CD14-positive monocyte (primary cell): Measurements from ENCODE around the gene VCAN. TPM values are rescaled to one million over a fixed set of nuclear protein-coding genes. Genes with fewer than 3 reads are reported as not detected.

Experiments used
- DNase-seq, 3 donors: peaks; one replicate each; pipeline ENCODE4 v3.0.0-alpha.2; 2011 to 2022
- H2AFZ ChIP-seq: 2 replicates; pipeline ENCODE4 v1.6.0; 2012; ENCODE audit warnings: mild to moderate bottlenecking, low read depth, low read length, inconsistent platforms; ENCODE audit not compliant: insufficient read depth, poor library complexity, severe bottlenecking
- H3K27ac ChIP-seq, 2 donors: 1 replicate in 1 of 2; 2 replicates in 1 of 2; pipeline ENCODE4 v1.5.1; 2012 to 2013; ENCODE audit warnings: low read length in 2 of 2, control low read depth in 1 of 2, inconsistent platforms in 1 of 2, low read depth in 1 of 2, mild to moderate bottlenecking in 1 of 2
- H3K27me3 ChIP-seq, 2 donors: one replicate each; pipeline versions ENCODE4 v1.6.0 to v1.6.1; 2011 to 2013; ENCODE audit warnings: low read length in 2 of 2; ENCODE audit not compliant: control insufficient read depth in 2 of 2, insufficient read depth in 2 of 2
- H3K36me3 ChIP-seq, 2 donors: replicated peaks in 1 of 2; 1 replicate in 1 of 2; 2 replicates in 1 of 2; pipeline versions ENCODE4 v1.5.1 to v1.6.1; 2012 to 2013; ENCODE audit warnings: low read length in 2 of 2, control low read depth in 1 of 2, inconsistent platforms in 1 of 2, mild to moderate bottlenecking in 1 of 2; ENCODE audit not compliant: insufficient read depth in 2 of 2, control insufficient read depth in 1 of 2
- H3K4me1 ChIP-seq, 2 donors: 1 replicate in 1 of 2; 2 replicates in 1 of 2; pipeline versions ENCODE4 v1.5.1 to v1.6.1; 2012 to 2013; ENCODE audit warnings: low read length in 2 of 2, control low read depth in 1 of 2, inconsistent platforms in 1 of 2, mild to moderate bottlenecking in 1 of 2, moderate library complexity in 1 of 2; ENCODE audit not compliant: insufficient read depth in 2 of 2, control insufficient read depth in 1 of 2
- H3K4me2 ChIP-seq: replicated peaks from 2 replicates; pipeline ENCODE3; 2012; ENCODE audit warnings: low read length, moderate library complexity, mild to moderate bottlenecking; ENCODE audit not compliant: poor library complexity, severe bottlenecking; ENCODE audit errors: extremely low read depth
- H3K4me3 ChIP-seq, 3 experiments: fragments of 200-600 bp in 1 of 3; sonication (generic) in 1 of 3; replicated peaks in 1 of 3; 1 replicate in 2 of 3; 2 replicates in 1 of 3; pipeline ENCODE4 v1.5.1; 2011 to 2013; ENCODE audit warnings: low read length in 3 of 3, mild to moderate bottlenecking in 3 of 3, control low read depth in 2 of 3, low read depth in 2 of 3, inconsistent platforms in 1 of 3, moderate library complexity in 1 of 3
- H3K79me2 ChIP-seq: 2 replicates; pipeline ENCODE4 v1.6.0; 2012; ENCODE audit warnings: mild to moderate bottlenecking, control low read depth, inconsistent platforms, low read length, moderate library complexity; ENCODE audit not compliant: insufficient read depth
- H3K9ac ChIP-seq: 2 replicates; pipeline ENCODE4 v1.6.0; 2017; ENCODE audit warnings: low read length, mild to moderate bottlenecking; ENCODE audit not compliant: insufficient read depth, poor library complexity, severe bottlenecking
- H3K9me3 ChIP-seq, 2 donors: replicated peaks in 1 of 2; 1 replicate in 1 of 2; 2 replicates in 1 of 2; pipeline versions ENCODE4 v1.5.1 to v1.6.1; 2012 to 2013; ENCODE audit warnings: low read length in 2 of 2, control low read depth in 1 of 2; ENCODE audit not compliant: control insufficient read depth in 1 of 2, insufficient read depth in 1 of 2
- H4K20me1 ChIP-seq: 2 replicates; pipeline ENCODE4 v1.6.0; 2012; ENCODE audit warnings: mild to moderate bottlenecking, low read length, control low read depth, moderate library complexity; ENCODE audit not compliant: insufficient read depth
- H3K27ac Mint-ChIP-seq, 7 donors: one replicate each; pipeline ENCODE4 v1.8.0; 2020; ENCODE audit warnings: mild to moderate bottlenecking in 7 of 7, mixed read lengths in 7 of 7, moderate library complexity in 6 of 7, inconsistent platforms in 2 of 7
- H3K27me3 Mint-ChIP-seq, 3 donors: one replicate each; pipeline ENCODE4 v1.8.0; 2021 to 2022; ENCODE audit warnings: low read depth in 3 of 3, mild to moderate bottlenecking in 3 of 3, mixed read lengths in 3 of 3, moderate library complexity in 3 of 3, inconsistent platforms in 1 of 3
- H3K36me3 Mint-ChIP-seq, 2 donors: one replicate each; pipeline ENCODE4 v1.8.0; 2020; ENCODE audit warnings: mixed read lengths in 2 of 2, inconsistent platforms in 1 of 2, mild to moderate bottlenecking in 1 of 2
- H3K4me1 Mint-ChIP-seq: one replicate; pipeline ENCODE4 v1.8.0; 2020; ENCODE audit warnings: mild to moderate bottlenecking, mixed read lengths
- H3K4me3 Mint-ChIP-seq, 2 donors: one replicate each; pipeline ENCODE4 v1.8.0; 2020; ENCODE audit warnings: mild to moderate bottlenecking in 2 of 2, mixed read lengths in 2 of 2, moderate library complexity in 1 of 2
- H3K9me3 Mint-ChIP-seq, 7 donors: one replicate each; pipeline ENCODE4 v1.8.0; 2020 to 2022; ENCODE audit warnings: mixed read lengths in 7 of 7, mild to moderate bottlenecking in 6 of 7, moderate library complexity in 6 of 7, inconsistent platforms in 2 of 7
- CTCF ChIP-seq: fragments of 200-600 bp; IDR thresholded peaks from one replicate; pipeline ENCODE4 v1.8.0; 2022; ENCODE audit warnings: antibody characterized with exemption, mild to moderate bottlenecking
- WGBS: methylation state at CpG from one replicate; pipeline ENCODE4 v1.1.5; 2013; ENCODE audit warnings: missing lambda C conversion rate; ENCODE audit not compliant: insufficient coverage; 5-methylcytosine and 5-hydroxymethylcytosine counted together
- intact Hi-C, 2 donors: fragments of 100-400 bp; cut with micrococcal nuclease; formaldehyde crosslinking; loops; one replicate each; pipeline versions ENCODE4 v1.15.0 to v1.15.1; 2023
- polyA plus RNA-seq, 3 donors: library from polyadenylated mRNA; depleted of rRNA in 1 of 3; unstranded in 2 of 3; stranded (reverse) in 1 of 3; fragments of 300-500 nt in 2 of 3; fragments of >200 nt in 1 of 3; fragmentation: Illumina TruSeq in 2 of 3; gene quantifications; 1 replicate in 2 of 3; 2 replicates in 1 of 3; pipeline ENCODE4 v1.2.3, GENCODE V29; 2012 to 2021

VCAN gene
- polyA plus RNA-seq, 3 donors, result 417 to 844 (median 630) TPM

- Histone ChIP-seq H3K4me1 (no peaks in the 10 kb centered on the region), H3K9me3 (peaks cover 14 to 25% of the 10 kb centered on the region in 2 donors), H3K4me3 (no peak overlapping the region), H3K4me2 (no peak overlapping the region), H4K20me1 (no peaks in the 10 kb centered on the region), H3K27me3 (no peaks in the 10 kb centered on the region), H3K9ac (no peak overlapping the region), H3K79me2 (no peaks in the 10 kb centered on the region), H3K36me3 (no peaks in the 10 kb centered on the region), H2AFZ (no peak overlapping the region), H3K27ac (no peak overlapping the region)
- Mint-ChIP-seq H3K4me1 (peaks cover 3% of the 10 kb centered on the region), H3K9me3 (peaks cover 19 to 32% (median 27%) of the 10 kb centered on the region in 7 donors), H3K27me3 (peaks cover 1 to 2% (median 2%) of the 10 kb centered on the region in 3 donors), H3K27ac (no peak overlapping the region), H3K36me3 (peaks cover 0 to 7% of the 10 kb centered on the region in 2 donors), H3K4me3 (no peak overlapping the region)
- no peak for DNase-seq
- no peak for TF ChIP-seq CTCF
- intact Hi-C loops, result no loop called here
Observed at GRCh38 chr5:83451955-83452354, 19.6 kb upstream of the VCAN start.

- H3K4me1 ChIP-seq, result no peaks in the 10 kb centered on the region
- no peak overlapping the region for H2AFZ ChIP-seq
- H3K27me3 Mint-ChIP-seq, result peaks cover 1 to 2% (median 2%) of the 10 kb centered on the region in 3 donors
- no CpG with 5 or more reads among the region's 1 CpG for WGBS
- peaks cover 0 to 7% of the 10 kb centered on the region in 2 donors for H3K36me3 Mint-ChIP-seq
- intact Hi-C loops, result no loop called here
- no peak overlapping the region for H3K9ac ChIP-seq
- H3K4me2 ChIP-seq, result no peak overlapping the region
- H3K27ac Mint-ChIP-seq, result no peak overlapping the region
- H3K27me3 ChIP-seq, result no peaks in the 10 kb centered on the region
- no peak for TF ChIP-seq CTCF
- no peak overlapping the region for H3K4me3 ChIP-seq
- peaks cover 14 to 25% of the 10 kb centered on the region in 2 donors for H3K9me3 ChIP-seq
- peaks cover 19 to 37% (median 31%) of the 10 kb centered on the region in 7 donors for H3K9me3 Mint-ChIP-seq
- H3K4me1 Mint-ChIP-seq, result peaks cover 3% of the 10 kb centered on the region
- H3K36me3 ChIP-seq, result no peaks in the 10 kb centered on the region
- DNase-seq, result no peak
- H4K20me1 ChIP-seq, result no peaks in the 10 kb centered on the region
- H3K79me2 ChIP-seq, result no peaks in the 10 kb centered on the region
- no peak overlapping the region for H3K4me3 Mint-ChIP-seq
- no peak overlapping the region for H3K27ac ChIP-seq
Observed at GRCh38 chr5:83453937-83454336, 17.6 kb upstream of the VCAN start.
